ENCODE results near the gene FOXP1. TPM values are rescaled to one million over a fixed set of nuclear protein-coding genes. Genes with fewer than 3 reads are reported as not detected.

Gene FOXP1
- total RNA-seq, 1 donor = 195 TPM

DNA sequence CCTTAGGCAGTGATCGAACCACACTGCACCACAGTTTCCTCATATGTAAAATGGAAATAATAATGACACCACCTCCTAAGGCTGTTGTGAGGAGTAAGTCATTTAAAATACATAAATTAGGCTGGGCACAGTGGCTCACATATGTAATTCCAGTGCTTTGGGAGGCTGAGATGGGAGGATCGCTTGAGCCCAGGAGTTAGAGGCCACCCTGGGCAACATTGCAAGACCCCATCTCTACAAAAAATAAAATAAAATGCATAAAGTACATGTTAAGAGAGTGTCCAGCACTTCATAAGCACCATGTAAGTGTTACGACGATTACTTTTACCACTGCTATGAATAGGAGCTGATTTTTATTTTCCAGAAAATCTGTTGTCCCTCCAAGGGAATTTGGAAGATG, 440.0 kb downstream of the FOXP1 start:
- TF ChIP-seq, protein P1, sequence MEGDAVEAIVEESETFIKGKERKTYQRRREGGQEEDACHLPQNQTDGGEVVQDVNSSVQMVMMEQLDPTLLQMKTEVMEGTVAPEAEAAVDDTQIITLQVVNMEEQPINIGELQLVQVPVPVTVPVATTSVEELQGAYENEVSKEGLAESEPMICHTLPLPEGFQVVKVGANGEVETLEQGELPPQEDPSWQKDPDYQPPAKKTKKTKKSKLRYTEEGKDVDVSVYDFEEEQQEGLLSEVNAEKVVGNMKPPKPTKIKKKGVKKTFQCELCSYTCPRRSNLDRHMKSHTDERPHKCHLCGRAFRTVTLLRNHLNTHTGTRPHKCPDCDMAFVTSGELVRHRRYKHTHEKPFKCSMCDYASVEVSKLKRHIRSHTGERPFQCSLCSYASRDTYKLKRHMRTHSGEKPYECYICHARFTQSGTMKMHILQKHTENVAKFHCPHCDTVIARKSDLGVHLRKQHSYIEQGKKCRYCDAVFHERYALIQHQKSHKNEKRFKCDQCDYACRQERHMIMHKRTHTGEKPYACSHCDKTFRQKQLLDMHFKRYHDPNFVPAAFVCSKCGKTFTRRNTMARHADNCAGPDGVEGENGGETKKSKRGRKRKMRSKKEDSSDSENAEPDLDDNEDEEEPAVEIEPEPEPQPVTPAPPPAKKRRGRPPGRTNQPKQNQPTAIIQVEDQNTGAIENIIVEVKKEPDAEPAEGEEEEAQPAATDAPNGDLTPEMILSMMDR (IDR thresholded peaks at IDR 0.05; ENCODE audit: extremely low read depth, low read depth, low read length) = no peak
- DNase-seq (ENCODE audit: insufficient read length, low spot score, missing footprints) = no peak

DNA sequence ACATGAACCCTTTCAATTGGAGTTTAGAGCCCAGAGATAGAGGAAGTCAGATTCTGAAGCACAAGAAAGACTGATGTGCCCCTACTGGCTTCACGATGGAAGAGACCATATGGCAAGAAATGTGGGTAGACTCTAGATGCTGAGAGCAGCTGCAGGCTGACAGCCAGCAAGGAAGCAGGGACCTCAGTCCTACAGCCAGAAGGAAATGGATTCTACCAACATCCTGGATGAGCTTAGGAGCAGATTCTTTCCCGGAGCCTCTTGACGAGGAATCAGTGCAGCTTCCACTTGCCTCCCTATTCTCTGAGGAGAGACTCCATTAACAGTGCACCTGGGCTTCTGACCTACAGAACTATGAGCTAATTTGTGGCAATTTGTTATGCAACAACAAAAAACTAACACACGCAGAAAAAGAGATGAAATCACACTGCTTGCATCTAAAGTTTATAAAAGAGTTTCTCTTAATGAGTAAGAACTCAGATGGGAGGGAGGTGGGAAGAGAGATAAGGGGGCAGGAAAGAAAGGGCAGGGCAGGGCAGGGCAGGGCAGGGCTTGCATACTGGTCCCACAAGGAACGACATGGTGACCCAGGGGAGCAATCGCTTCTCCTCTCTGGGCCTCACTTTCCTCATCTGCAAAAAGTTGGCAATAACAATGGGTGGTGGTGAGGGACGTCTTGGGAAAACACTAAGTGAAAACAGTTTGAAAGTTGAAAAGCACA, 440.9 kb downstream of the FOXP1 start:
- H2AFZ ChIP-seq (ENCODE audit: low read length) = no peak overlapping the region

More for the DNA sequence above, 440.0 kb downstream of the FOXP1 start:
- Histone ChIP-seq H3K27ac (ENCODE audit: low read depth, low read length) (no peak overlapping the region), H4K20me1 (ENCODE audit: insufficient read depth, low read length) (no peaks in the 10 kb centered on the region), H3K9me3 (ENCODE audit: low read depth, low read length) (no peaks in the 10 kb centered on the region), H3K36me3 (ENCODE audit: insufficient read depth, low read length) (no peaks in the 10 kb centered on the region), H3K79me2 (ENCODE audit: insufficient read depth, low read length) (no peaks in the 10 kb centered on the region), H3K4me1 (ENCODE audit: insufficient read depth, low read length) (peaks cover 11% of the 10 kb centered on the region), H3K4me2 (ENCODE audit: insufficient read depth, low read length) (no peak overlapping the region), H3K4me3 (ENCODE audit: insufficient read depth, low read length) (no peak overlapping the region), H2AFZ (ENCODE audit: low read length) (no peak overlapping the region), H3K27me3 (ENCODE audit: insufficient read depth, low read length) (no peaks in the 10 kb centered on the region)

DNA sequence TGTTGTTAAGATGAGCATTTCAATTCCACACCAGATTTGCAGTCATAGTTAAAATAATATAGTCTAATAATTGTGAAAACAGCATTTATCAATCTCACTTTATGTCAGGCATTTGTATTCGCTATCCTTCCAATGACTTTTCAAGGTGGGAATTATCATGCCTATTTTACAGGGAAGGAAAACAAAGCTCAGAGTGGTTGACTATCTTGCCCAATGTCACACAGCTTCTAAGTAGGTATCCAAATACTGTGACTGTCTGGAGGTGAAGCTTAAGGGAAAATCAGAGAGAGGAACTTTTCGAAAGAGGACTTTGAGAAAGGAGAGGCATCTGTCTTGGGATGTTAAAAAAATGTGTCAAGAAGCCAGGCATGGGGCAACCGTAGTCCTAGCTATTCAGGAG, 443.1 kb downstream of the FOXP1 start:
- H3K36me3 ChIP-seq (ENCODE audit: insufficient read depth, low read length) = no peaks in the 10 kb centered on the region
- peaks cover 11% of the 10 kb centered on the region for H3K4me1 ChIP-seq (ENCODE audit: insufficient read depth, low read length)
- peaks cover 2% of the 10 kb centered on the region for H4K20me1 ChIP-seq (ENCODE audit: insufficient read depth, low read length)
- H3K4me3 ChIP-seq (ENCODE audit: insufficient read depth, low read length) = no peak overlapping the region
- DNase-seq (ENCODE audit: insufficient read length, low spot score, missing footprints) = no peak
- H2AFZ ChIP-seq (ENCODE audit: low read length) = no peak overlapping the region
- H3K4me2 ChIP-seq (ENCODE audit: insufficient read depth, low read length) = no peak overlapping the region
- TF ChIP-seq, protein P1 (IDR thresholded peaks at IDR 0.05; ENCODE audit: extremely low read depth, low read depth, low read length) = no peak
- no peaks in the 10 kb centered on the region for H3K9me3 ChIP-seq (ENCODE audit: low read depth, low read length)
- H3K27me3 ChIP-seq (ENCODE audit: insufficient read depth, low read length) = no peaks in the 10 kb centered on the region
- H3K27ac ChIP-seq (ENCODE audit: low read depth, low read length) = no peak overlapping the region
- no peaks in the 10 kb centered on the region for H3K79me2 ChIP-seq (ENCODE audit: insufficient read depth, low read length)

More for the DNA sequence above, 440.9 kb downstream of the FOXP1 start:
- no peak for DNase-seq (ENCODE audit: insufficient read length, low spot score, missing footprints)
- Histone ChIP-seq H3K27me3 (ENCODE audit: insufficient read depth, low read length) (no peaks in the 10 kb centered on the region), H3K79me2 (ENCODE audit: insufficient read depth, low read length) (no peaks in the 10 kb centered on the region), H3K27ac (ENCODE audit: low read depth, low read length) (no peak overlapping the region), H4K20me1 (ENCODE audit: insufficient read depth, low read length) (no peaks in the 10 kb centered on the region), H3K9me3 (ENCODE audit: low read depth, low read length) (no peaks in the 10 kb centered on the region), H3K4me2 (ENCODE audit: insufficient read depth, low read length) (no peak overlapping the region), H3K36me3 (ENCODE audit: insufficient read depth, low read length) (no peaks in the 10 kb centered on the region), H3K4me3 (ENCODE audit: insufficient read depth, low read length) (no peak overlapping the region), H3K4me1 (ENCODE audit: insufficient read depth, low read length) (peaks cover 11% of the 10 kb centered on the region)
- TF ChIP-seq, protein P1 (IDR thresholded peaks at IDR 0.05; ENCODE audit: extremely low read depth, low read depth, low read length) = no peak

DNA sequence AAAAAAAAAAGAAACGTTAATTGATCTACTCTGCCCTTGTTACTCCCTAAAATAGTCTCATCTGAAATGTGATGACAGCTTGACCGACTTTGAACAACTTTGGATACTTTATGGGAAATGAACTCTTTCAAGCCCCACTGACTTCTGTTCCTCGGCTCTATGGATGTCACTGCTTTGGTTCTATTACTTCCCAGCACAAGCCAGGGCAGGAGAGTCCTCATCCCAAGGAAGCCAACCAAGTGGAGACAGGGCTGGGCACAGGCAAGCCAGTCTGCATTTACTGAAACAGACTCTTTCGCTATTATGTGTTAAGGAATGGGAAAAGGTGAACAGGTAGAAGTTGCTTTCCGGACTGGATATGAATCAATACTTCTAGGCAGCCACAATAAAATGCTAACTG, 444.0 kb downstream of the FOXP1 start:
- DNase-seq (ENCODE audit: insufficient read length, low spot score, missing footprints) = no peak
- Histone ChIP-seq H3K4me2 (ENCODE audit: insufficient read depth, low read length) (no peak overlapping the region), H2AFZ (ENCODE audit: low read length) (no peak overlapping the region), H3K9me3 (ENCODE audit: low read depth, low read length) (no peaks in the 10 kb centered on the region), H3K79me2 (ENCODE audit: insufficient read depth, low read length) (no peaks in the 10 kb centered on the region), H3K27me3 (ENCODE audit: insufficient read depth, low read length) (no peaks in the 10 kb centered on the region), H4K20me1 (ENCODE audit: insufficient read depth, low read length) (peaks cover 2% of the 10 kb centered on the region), H3K36me3 (ENCODE audit: insufficient read depth, low read length) (no peaks in the 10 kb centered on the region), H3K4me3 (ENCODE audit: insufficient read depth, low read length) (no peak overlapping the region), H3K4me1 (ENCODE audit: insufficient read depth, low read length) (peaks cover 6% of the 10 kb centered on the region), H3K27ac (ENCODE audit: low read depth, low read length) (no peak overlapping the region)
- TF ChIP-seq, protein P1 (IDR thresholded peaks at IDR 0.05; ENCODE audit: extremely low read depth, low read depth, low read length) = no peak
